T-helper 2 cell (primary cell): ENCODE results near the gene FBXL3.
A peak's percentile ranks its signal among the peaks of the same experiment; 100 is the strongest.
"Not testable (repeated sequence)": the region's sequence is repeated elsewhere in the genome, so short reads cannot be mapped to it uniquely, and the experiment has no call there.

Source experiments
- DNase-seq, 5 experiments: peaks; one replicate each; pipeline versions ENCODE4 v3.0.0 to v3.0.0-alpha.2; 2012 to 2022

FBXL3 gene

GRCh38 chr13:77026255-77026860, 601 bp downstream of the FBXL3 start:
- DNase-seq: peak; percentile 56 to 91 (median 71)

GRCh38 chr13:77022341-77022740, 4.6 kb downstream of the FBXL3 start:
- no peak for DNase-seq

DNA sequence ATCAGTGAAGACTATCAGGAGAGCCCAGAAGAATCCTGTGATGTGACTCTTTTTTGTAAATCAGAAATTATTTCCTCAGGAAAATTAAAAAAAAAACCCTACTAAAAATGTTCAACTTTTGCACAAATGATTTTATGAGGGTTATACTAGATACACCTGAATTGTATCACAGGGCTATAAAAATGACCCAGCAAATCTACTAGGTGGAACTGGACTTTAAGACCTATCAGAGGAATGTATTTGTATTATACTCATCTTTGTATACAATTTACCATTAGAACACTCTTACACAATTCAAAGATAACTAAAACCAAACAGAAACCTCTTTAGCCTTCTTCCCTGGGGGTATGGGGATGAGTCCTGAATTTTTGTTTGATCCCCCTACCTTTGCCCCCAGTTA, 7.2 kb downstream of the FBXL3 start:
- DNase-seq: no peak

DNA sequence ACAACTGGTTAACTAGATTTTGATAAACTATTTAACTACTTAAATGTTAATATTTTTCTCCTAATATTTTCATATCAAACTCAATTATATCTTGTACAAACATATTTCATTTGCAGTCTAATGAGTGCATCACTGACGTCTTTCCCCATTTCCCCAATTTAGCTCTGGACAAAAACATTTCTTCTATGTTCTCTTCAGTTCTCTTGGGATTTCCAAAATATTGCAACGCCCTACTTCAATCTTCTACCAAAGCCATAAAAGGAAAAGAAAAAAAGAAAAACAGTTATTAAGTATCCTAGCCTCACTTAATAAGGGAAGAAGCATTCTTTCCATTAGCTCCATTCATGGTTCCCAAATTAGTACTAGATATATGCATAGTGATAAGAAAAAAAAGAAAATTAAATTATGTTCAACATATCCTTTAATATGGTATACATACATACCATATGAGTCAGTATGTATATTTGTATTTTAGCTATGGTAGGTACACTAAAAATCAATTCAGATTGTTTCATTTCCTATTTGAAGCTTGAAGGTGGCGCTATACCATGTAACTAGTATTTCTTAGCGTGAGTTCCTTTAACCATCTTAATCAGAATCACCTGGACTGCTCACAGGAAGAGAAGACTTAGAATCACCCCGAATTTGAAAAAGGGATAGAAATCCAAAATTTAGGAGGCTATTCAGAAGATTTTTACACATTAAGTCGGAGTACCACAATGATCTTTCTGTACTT, 9.9 kb downstream of the FBXL3 start:
- no peak for DNase-seq

- DNase-seq: no peak
Measured at GRCh38 chr13:77016251-77016812, 10.6 kb downstream of the FBXL3 start.

DNA sequence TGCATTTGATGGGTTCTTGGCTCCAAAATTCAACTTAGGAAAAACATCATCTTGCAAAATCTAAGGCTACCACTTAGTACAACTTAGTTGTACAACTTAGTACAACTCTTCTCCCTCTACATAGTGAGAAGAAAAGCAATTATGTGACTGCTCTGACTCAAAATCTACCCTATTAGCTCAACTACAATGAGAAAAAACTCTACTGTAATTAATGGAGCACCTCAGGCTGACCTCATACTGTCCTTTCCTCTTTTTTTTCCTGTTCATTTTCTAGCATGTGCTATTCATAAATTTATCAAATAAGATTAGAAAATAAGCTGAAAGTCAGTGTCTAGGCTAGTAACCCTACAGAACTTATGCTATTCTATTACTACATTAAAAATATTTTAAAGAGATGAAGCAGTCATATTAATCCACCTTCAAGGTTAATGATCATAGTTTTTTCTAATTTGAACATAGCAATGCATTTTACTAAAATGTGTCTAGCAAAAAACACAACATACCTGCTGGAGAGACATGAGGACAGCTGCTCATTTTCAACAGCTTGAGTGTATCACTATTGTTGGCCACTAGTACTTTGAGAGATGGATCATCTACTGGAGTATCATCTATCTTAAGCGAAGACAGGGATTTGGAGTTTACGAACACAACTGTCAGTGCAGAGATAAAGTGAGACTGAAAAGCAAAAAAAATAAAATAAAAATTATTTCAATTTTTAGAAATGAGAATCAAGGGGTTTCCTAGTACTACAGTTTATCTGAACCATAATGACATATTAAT, 11.9 kb downstream of the FBXL3 start:
- no peak for DNase-seq

- DNase-seq: no peak
Measured at GRCh38 chr13:77013853-77014542, 13.0 kb downstream of the FBXL3 start.

DNA sequence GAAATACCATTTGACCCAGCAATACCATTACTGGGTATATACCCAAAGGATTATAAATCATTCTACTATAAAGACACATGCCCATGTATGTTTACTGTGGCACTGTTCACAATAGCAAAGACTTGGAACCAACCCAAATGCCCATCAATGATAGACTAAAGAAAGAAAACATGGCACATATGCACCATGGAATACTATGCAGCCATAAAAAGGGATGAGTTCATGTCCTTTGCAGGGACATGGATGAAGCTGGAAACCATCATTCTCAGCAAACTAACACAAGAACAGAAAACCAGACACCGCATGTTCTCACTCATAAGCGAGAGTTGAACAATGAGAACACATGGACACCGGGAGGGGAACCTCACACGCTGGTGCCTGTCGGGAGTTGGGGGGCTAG, 17.2 kb downstream of the FBXL3 start:
- not testable (repeated sequence) for DNase-seq

- DNase-seq: peak in 1 of 5 experiments; percentile 86
Measured at GRCh38 chr13:77009011-77009410, 17.9 kb downstream of the FBXL3 start.

GRCh38 chr13:77008337-77008736, 18.6 kb downstream of the FBXL3 start:
- DNase-seq: peak in 1 of 5 experiments; percentile 23

DNA sequence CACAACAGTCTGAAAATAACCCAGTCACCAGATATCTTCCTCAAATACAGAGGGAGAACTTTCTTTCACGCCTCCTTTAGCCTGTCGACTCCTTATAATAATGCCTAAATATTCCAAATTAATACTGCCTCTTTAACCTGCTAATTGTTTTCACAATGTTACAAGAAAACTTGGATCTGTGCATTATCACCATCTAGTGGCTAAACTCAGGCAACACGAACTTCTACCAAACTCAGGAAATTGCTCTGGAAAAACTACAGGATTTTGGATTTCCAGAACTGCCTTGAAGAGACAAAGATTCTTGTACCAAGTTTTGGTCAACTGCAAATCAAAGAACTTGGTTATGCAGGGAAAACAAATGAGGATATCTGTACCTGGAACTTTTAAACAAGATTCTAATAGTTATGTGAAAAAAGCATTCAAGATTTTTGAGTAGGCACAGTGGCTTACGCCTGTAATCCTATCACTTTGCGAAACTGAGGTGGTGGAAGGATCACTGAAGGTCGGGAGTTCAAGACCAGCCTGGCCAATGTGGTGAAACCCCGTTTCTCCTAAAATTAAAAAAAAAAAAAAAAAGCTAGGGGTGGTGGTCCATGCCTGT, 24.3 kb downstream of the FBXL3 start:
- no peak for DNase-seq

DNA sequence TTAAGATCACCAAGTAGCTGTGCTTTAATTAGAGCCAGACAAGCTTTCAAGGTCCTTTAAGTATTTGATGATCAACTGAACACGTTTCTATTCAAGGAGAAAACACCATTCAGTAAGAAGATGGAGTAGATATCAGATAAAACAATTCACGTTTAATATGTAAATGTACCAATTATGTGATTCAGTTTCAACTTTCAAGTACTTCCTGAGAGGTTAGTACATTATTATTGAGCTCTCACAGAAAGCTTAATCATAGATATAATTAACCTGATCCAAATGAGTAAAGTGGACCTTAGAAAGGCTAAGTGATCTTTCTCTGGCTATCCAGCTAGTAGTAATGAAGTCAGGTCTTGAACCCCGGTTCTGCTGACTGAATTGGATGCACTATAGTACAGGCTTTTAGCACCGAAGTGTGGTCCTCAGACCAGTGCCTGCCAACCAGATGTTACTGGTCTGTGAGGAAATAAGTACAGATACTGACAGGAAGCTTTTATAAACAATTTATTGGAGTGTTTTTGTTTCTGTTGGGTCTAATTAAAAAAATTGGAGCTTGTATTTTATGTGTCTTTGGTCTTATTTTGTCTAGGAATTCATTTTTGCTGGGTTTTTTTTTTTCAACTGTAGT, 24.9 kb downstream of the FBXL3 start:
- no peak for DNase-seq

GRCh38 chr13:77001540-77001939, 25.4 kb downstream of the FBXL3 start:
- DNase-seq: no peak

GRCh38 chr13:77000475-77000874, 26.5 kb downstream of the FBXL3 start:
- DNase-seq: no peak

GRCh38 chr13:76994281-76994680, 32.7 kb downstream of the FBXL3 start:
- DNase-seq: no peak

- no peak for DNase-seq
Measured at GRCh38 chr13:76993473-76993872, 33.5 kb downstream of the FBXL3 start.

DNA sequence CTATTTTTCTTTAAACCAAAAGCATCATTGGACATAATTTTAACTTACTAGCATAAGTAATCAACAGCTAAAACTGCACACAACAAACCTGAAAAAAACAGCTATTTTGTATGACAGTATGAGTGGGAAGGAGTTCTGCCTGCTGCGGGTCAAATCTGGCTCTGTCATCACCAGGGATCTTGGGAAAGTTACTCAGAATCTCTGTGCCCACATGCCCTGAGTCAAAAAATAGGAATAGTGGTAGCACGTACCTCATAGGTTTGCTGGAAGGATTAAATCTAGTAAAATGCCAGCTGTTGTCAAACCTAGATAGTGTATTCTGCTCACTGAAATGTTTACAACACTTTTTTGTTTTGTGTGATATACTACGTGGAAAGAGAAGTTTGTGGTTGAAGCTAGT, 33.9 kb downstream of the FBXL3 start:
- peak in 1 of 5 experiments; percentile 7 for DNase-seq

GRCh38 chr13:76992548-76993001, 34.4 kb downstream of the FBXL3 start:
- DNase-seq: peak in 2 of 5 experiments; percentile 12 to 40

GRCh38 chr13:76991796-76992547, 35.0 kb downstream of the FBXL3 start, which contains the start of gene CLN5:
CLN5 (plus strand) TSS chr13:76992081; CDS start chr13:76992099, 18 bp downstream.
- peak; percentile 90 to 99 (median 94) for DNase-seq

- DNase-seq: peak; percentile 25 to 98 (median 62)
Measured at GRCh38 chr13:76991432-76991795, 35.5 kb downstream of the FBXL3 start.

- DNase-seq: no peak
Measured at GRCh38 chr13:76983676-76984075, 43.3 kb downstream of the FBXL3 start.
